HepG2 (cell line): ENCODE data around the gene ABHD12. TPM values are rescaled to one million over a fixed set of nuclear protein-coding genes. Genes with fewer than 3 reads are reported as not detected.

ENCODE experiments used
- ARNTL ChIP-seq: sonication (generic); formaldehyde crosslinking; IDR thresholded peaks from 2 replicates; pipeline ENCODE4 v1.4.0; 2020; ENCODE audit warnings: mild to moderate bottlenecking, missing genetic modification reagents
- ELF3 ChIP-seq: IDR thresholded peaks from 2 replicates; pipeline ENCODE4 v1.6.1; 2016; ENCODE audit warnings: missing genetic modification reagents, missing compliant biosample characterization
- EP300 ChIP-seq, 3 experiments: sonication (generic) in 1 of 3; formaldehyde crosslinking in 1 of 3; IDR thresholded peaks; 2 replicates each; pipeline versions ENCODE4 v1.5.1 to v1.6.1; 2011 to 2020; ENCODE audit warnings: low read depth in 2 of 3, low read length in 2 of 3, borderline replicate concordance in 1 of 3, improper control_type of control experiment in 1 of 3, mild to moderate bottlenecking in 1 of 3, missing genetic modification reagents in 1 of 3, moderate library complexity in 1 of 3
- FUBP1 ChIP-seq: sonication (generic); formaldehyde crosslinking; IDR thresholded peaks from 2 replicates; pipeline ENCODE4 v1.5.1; 2020; ENCODE audit warnings: missing genetic modification reagents, mild to moderate bottlenecking, borderline replicate concordance
- GATAD2A ChIP-seq: IDR thresholded peaks from 2 replicates; pipeline ENCODE4 v1.6.1; 2016
- KDM5B ChIP-seq: sonication (generic); formaldehyde crosslinking; IDR thresholded peaks from 2 replicates; pipeline ENCODE4 v1.4.0; 2020; ENCODE audit warnings: missing genetic modification reagents, mild to moderate bottlenecking, borderline replicate concordance
- KMT2A ChIP-seq: sonication (generic); formaldehyde crosslinking; IDR thresholded peaks from 2 replicates; pipeline ENCODE4 v1.4.0; 2020; ENCODE audit warnings: missing genetic modification reagents
- MTA3 ChIP-seq: sonication (generic); formaldehyde crosslinking; IDR thresholded peaks from 2 replicates; pipeline ENCODE4 v1.4.0; 2020; ENCODE audit warnings: missing genetic modification reagents
- NPAS2 ChIP-seq: sonication (generic); formaldehyde crosslinking; IDR thresholded peaks from 2 replicates; pipeline ENCODE4 v1.8.0; 2022; ENCODE audit warnings: mild to moderate bottlenecking, missing genetic modification reagents, borderline replicate concordance
- NR2F1 ChIP-seq, 2 experiments: fragments of 450-650 bp in 1 of 2; formaldehyde crosslinking in 1 of 2; IDR thresholded peaks; 2 replicates each; pipeline versions ENCODE4 v1.5.0 to v1.6.1; 2016 to 2020; ENCODE audit warnings: mild to moderate bottlenecking in 1 of 2, missing compliant biosample characterization in 1 of 2, missing genetic modification reagents in 1 of 2, moderate library complexity in 1 of 2
- PRDM10 ChIP-seq: sonication (generic); formaldehyde crosslinking; IDR thresholded peaks from 2 replicates; pipeline ENCODE4 v1.4.0; 2020; ENCODE audit warnings: low read depth, missing genetic modification reagents
- RCOR2 ChIP-seq: IDR thresholded peaks from 2 replicates; pipeline ENCODE4 v1.6.1; 2016; ENCODE audit warnings: missing biosample characterization, missing genetic modification reagents
- REPIN1 ChIP-seq: sonication (generic); formaldehyde crosslinking; IDR thresholded peaks from 2 replicates; pipeline ENCODE4 v1.8.0; 2022; ENCODE audit warnings: missing genetic modification reagents, low read depth, mild to moderate bottlenecking, borderline replicate concordance
- ZNF318 ChIP-seq: sonication (generic); formaldehyde crosslinking; IDR thresholded peaks from 2 replicates; pipeline ENCODE4 v1.4.0; 2020; ENCODE audit warnings: mild to moderate bottlenecking, missing genetic modification reagents
- polyA plus RNA-seq, 8 experiments: library from polyadenylated mRNA; depleted of rRNA in 3 of 8; stranded (reverse) in 7 of 8; unstranded in 1 of 8; fragments of >200 nt; fragmentation: Illumina TruSeq in 4 of 8; extraction: Trizol in 4 of 8; gene quantifications; 2 replicates each; pipeline versions ENCODE4 v1.2.1 to v1.2.3, GENCODE V29; 2011 to 2016; ENCODE audit warnings: low read depth in 4 of 8, missing spikeins in 1 of 8, mixed read lengths in 1 of 8; ENCODE audit not compliant: insufficient read depth in 1 of 8
- total RNA-seq, 5 experiments: library from RNA; depleted of rRNA; stranded (reverse); fragments of >200 nt; fragmentation: Illumina TruSeq; extraction: Trizol; gene quantifications; 2 replicates each; pipeline ENCODE4 v1.2.3, GENCODE V29; 2016; ENCODE audit warnings: low read depth in 1 of 5

ABHD12 gene
- total and polyA plus RNA-seq, 2 of the 13 experiments (the other 11 are each of a cell fraction or from before 2014, with no cell fraction given), result 23.5 to 72.1 TPM

- TF ChIP-seq ZNF318 (CRISPR knock-in tag) (peak; percentile 79; the same call in 1 of the 2 replicates), NPAS2 (CRISPR knock-in tag) (no peak), REPIN1 (CRISPR knock-in tag) (peak; percentile 92), NR2F1 (CRISPR knock-in tag; IDR thresholded peaks at IDR 0.05) (peak; percentile 99), FUBP1 (CRISPR knock-in tag) (0 out of 2 replicates have a peak, but pooled peaks have one; percentile 89), RCOR2 (CRISPR knock-in tag) (peak; percentile 89), KMT2A (CRISPR knock-in tag) (peak; percentile 70), PRDM10 (CRISPR knock-in tag) (no peak), GATAD2A (CRISPR knock-in tag) (peak; percentile 90), KDM5B (CRISPR knock-in tag) (0 out of 2 replicates have a peak, but pooled peaks have one; percentile 45), ELF3 (CRISPR knock-in tag) (peak; percentile 61; the same call in 1 of the 2 replicates), EP300 (IDR thresholded peaks at IDR 0.05; ENCODE audit: low read depth in 2 of 2, low read length in 2 of 2) (peak; percentile 90 to 93), EP300 (CRISPR knock-in tag; IDR thresholded peaks at IDR 0.05; ENCODE audit: borderline replicate concordance) (peak; percentile 63; the same call in 1 of the 2 replicates), MTA3 (no peak), ARNTL (CRISPR knock-in tag) (peak; percentile 38; the same call in 1 of the 2 replicates)
Measured at GRCh38 chr20:25310268-25310920, 80.2 kb downstream of the ABHD12 start (continued).
